WI38 (cell line): ENCODE results near the gene KYAT1.

Source experiments
- H3K4me3 ChIP-seq: 2 replicates; pipeline ENCODE4 v1.5.1; 2011; ENCODE audit warnings: low read depth, mild to moderate bottlenecking, control low read depth, low read length
- CTCF ChIP-seq: IDR thresholded peaks from 2 replicates; pipeline ENCODE4 v1.5.1; 2012; ENCODE audit warnings: low read depth, mild to moderate bottlenecking, control low read depth, low read length

Gene KYAT1

DNA sequence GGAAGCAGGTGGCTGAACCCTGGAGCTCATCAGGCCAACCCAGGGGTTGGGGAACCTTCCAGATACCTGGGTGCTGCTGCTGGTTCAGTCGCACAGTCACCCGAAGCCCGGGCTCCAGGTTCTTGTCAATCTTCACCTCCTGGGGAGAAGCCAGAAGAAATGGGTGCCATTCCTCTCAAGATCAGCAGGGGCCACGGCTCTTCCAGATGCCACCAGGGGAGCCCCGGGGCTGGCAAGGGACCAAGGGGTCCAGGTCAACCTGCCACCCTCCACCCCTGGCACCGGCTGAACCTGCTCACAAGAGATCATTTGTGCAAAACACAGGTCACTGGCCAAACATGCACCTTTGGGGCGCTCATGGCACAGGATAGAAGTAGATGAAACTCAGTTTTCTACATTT, 56.8 kb downstream of the KYAT1 start:
- H3K4me3 ChIP-seq = no peak overlapping the region
- no peak for TF ChIP-seq CTCF

- TF ChIP-seq CTCF = no peak
- H3K4me3 ChIP-seq = no peak overlapping the region
These were observed 57.8 kb downstream of the KYAT1 start for GRCh38 chr9:128823903-128824406.

DNA sequence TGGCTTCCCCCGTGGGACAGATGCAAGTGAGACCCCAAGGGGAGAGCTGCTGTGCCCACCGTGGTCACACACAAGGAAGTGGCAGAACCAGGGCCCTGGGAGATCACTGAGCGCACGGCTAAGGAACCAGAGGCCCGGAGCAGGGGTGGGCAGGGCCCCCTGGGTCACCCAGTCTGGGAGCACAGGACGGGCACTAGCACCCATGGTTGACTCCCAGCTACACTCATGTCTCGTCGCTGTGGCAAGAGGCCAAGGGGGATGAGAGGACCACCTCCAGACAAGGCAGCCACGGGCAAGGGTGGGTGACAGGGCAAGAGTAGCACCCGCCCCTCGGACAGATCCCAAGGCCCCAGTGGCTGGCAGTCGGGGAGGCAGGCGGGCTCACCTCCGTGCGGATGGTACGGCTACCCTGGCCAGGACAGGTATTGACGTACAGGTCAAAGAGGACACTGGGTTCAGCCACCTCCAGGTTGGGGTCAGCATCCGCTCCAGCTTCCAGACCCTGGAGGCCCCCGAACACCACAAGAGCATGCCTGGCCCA, 58.3 kb downstream of the KYAT1 start:
- no peak for TF ChIP-seq CTCF
- no peak overlapping the region for H3K4me3 ChIP-seq

DNA sequence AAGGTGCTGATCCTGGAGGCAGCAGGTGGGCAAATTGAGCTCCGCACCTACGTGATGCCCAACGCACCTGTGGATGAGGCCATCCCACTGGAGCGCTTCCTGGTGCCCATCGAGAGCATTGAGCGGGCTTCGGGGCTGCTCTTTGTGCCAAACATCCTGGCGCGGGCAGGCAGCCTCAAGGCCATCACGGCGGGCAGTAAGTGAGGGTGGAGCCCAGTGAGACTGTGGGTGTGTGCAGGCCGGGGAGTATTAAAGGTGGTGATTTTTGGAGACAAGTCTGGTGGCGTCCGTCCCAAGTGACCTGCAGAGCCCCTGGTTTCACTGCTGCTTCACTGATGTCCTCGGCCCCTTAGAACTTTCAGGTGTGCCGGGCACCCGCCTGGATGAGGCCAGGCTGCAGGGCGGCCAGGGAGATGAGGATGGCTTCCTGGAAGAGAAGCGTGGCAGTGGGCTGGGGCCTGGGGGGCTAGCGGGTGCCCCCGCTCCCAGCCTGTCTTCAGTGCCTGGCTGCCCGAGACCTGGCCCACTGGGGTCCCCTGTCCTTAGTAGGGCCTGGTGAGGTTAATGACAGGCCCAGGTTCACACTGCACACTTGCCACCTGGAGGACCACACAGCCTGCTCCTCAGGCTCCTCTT, 59.2 kb downstream of the KYAT1 start:
- no peak overlapping the region for H3K4me3 ChIP-seq
- TF ChIP-seq CTCF = no peak

DNA sequence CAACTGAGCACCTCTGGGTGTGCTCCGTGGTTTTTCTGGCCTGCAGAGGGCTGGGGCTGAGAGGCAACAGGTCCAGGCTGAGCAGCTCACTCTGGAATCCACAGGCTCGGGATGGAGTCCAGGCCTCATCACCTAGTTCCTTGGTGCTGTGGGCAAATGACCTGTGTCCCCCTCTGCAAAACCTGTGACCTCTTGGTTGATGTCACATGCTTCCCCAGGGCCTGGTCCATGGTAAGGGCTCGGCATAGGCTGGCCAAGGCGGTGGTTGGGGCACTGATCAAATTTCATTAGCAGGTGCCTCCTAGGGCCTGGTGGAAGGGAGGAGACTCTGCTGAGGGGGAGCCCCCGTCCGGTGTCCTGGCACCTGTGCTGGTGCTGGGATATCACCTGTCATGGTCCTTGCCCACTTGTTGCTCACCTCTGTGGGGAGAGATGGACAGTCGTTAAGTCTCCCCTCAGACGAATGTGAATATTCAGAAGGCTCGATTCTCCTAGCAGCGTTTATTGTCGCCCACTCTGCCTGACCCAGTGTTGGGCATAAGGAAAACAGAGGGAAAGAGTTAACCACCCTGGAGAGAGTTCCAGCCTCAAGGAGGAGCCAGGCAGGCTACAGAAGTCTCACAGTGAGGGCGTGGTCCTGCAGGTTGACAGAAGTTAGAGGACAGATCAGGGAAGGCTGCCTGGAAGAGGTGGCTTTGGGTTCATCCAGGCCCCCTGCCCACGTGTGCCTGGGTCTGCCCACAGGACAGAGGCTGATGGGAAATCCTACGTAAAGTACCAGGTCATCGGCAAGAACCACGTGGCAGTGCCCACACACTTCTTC, 60.0 kb downstream of the KYAT1 start:
- H3K4me3 ChIP-seq = no peak overlapping the region
- no peak for TF ChIP-seq CTCF

GRCh38 chr9:128820665-128821583, 60.8 kb downstream of the KYAT1 start:
- no peak for TF ChIP-seq CTCF
- no peak overlapping the region for H3K4me3 ChIP-seq
